Smooth muscle cell of the brain vasculature (primary cell): ENCODE results near the gene ZNF48.

Source experiments
- DNase-seq: peaks from one replicate; pipeline ENCODE4 v3.0.0-alpha.2; 2012; ENCODE audit warnings: low read depth, low spot score

Gene ZNF48

GRCh38 chr16:30358990-30359870 lies 36.0 kb upstream of the ZNF48 start:
- DNase-seq, result no peak

- no peak for DNase-seq
Measured at GRCh38 chr16:30359871-30360170, 35.4 kb upstream of the ZNF48 start.

GRCh38 chr16:30361180-30361579 lies 34.0 kb upstream of the ZNF48 start:
- no peak for DNase-seq

GRCh38 chr16:30365200-30365599 lies 30.0 kb upstream of the ZNF48 start:
- no peak for DNase-seq

- DNase-seq, result no peak
Measured at GRCh38 chr16:30366511-30366910, 28.7 kb upstream of the ZNF48 start.

- DNase-seq, result no peak
Measured at GRCh38 chr16:30367349-30368009, 27.7 kb upstream of the ZNF48 start.

GRCh38 chr16:30368122-30368791 lies 27.0 kb upstream of the ZNF48 start:
- no peak for DNase-seq

GRCh38 chr16:30368792-30369090 lies 26.5 kb upstream of the ZNF48 start:
- no peak for DNase-seq

- DNase-seq, result no peak
Measured at GRCh38 chr16:30369091-30369937, 25.9 kb upstream of the ZNF48 start.

GRCh38 chr16:30369938-30370455 lies 25.2 kb upstream of the ZNF48 start:
- no peak for DNase-seq

- DNase-seq, result peak; percentile 99
Measured at GRCh38 chr16:30370456-30371247, 24.6 kb upstream of the ZNF48 start, which contains the start of gene TBC1D10B. TSS of gene TBC1D10B (minus strand) at chr16:30370494. CDS start at chr16:30370183, 311 bp downstream.

GRCh38 chr16:30371248-30371816 lies 23.9 kb upstream of the ZNF48 start:
- DNase-seq, result no peak

GRCh38 chr16:30372038-30372712 lies 23.0 kb upstream of the ZNF48 start:
- no peak for DNase-seq

- no peak for DNase-seq
Measured at GRCh38 chr16:30372725-30373124, 22.5 kb upstream of the ZNF48 start.

- DNase-seq, result no peak
Measured at GRCh38 chr16:30374538-30374937, 20.7 kb upstream of the ZNF48 start, which contains the start of gene MYL11. TSS of gene MYL11 (plus strand) at chr16:30374802. CDS start at chr16:30374858, 56 bp downstream.

- no peak for DNase-seq
Measured at GRCh38 chr16:30375864-30376263, 19.4 kb upstream of the ZNF48 start.

- DNase-seq, result no peak
Measured at GRCh38 chr16:30376461-30376902, 18.7 kb upstream of the ZNF48 start.

- no peak for DNase-seq
Measured at GRCh38 chr16:30377050-30377811, 18.0 kb upstream of the ZNF48 start.

- DNase-seq, result peak; percentile 65
Measured at GRCh38 chr16:30377812-30378235, 17.4 kb upstream of the ZNF48 start.
